ENCODE data around the gene SFRP4. TPM values are rescaled to one million over a fixed set of nuclear protein-coding genes. Genes with fewer than 3 reads are reported as not detected.

The SFRP4 gene
- total and polyA plus RNA-seq, 2 donors (not counting 3 experiments of a cell fraction or from before 2014, with no cell fraction given): not detected

DNA sequence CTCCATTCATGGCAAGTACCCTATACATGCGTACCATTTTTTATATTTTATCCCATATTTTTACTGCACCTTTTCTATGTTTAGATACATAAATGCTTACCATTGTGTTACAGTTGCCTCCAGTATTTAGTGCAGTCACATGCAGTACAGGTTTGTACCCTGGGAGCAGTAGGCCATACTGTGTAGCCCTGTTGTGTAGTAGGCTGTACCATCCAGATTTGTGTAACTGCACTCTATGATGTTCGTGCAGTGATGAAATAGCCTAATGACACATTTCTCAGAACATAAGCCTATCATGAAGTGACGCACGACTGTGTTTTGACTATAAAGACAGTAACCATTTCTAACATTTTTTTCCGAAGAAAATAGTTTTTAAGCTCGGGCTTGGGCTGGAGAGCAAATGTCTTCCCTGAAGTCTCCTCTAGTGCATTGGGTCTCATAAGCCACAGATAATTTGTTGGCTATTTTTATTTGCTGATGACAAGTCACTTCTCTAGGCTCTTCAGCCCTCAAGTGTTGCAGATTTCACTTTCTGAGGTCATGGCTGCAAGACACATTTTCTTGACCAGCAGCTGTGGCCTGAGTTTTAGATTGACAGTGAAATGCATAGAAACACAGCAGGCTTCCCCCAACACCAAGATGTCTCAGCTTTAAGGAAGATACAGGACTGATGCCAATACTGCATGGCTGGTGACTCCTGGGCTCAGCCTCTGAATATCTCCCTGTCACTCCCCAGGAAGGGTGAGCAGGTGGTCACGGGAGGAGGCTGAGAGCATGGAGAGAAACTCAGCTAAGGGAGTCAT lies 30.7 kb upstream of the SFRP4 start:
- no peak overlapping the region for H2AFZ ChIP-seq (ENCODE audit: low read depth, low read length)
- ChIA-PET POLR2A (no interaction called here), CTCF (no interaction called here)

GRCh38 chr7:37945336-37945735 lies 28.7 kb upstream of the SFRP4 start:
- no peak overlapping the region for H3K9ac ChIP-seq (replicated peaks; ENCODE audit: extremely low read depth, insufficient read depth, low read length)
- H3K79me2 ChIP-seq (ENCODE audit: control insufficient read depth, insufficient read depth, low read length): no peaks in the 10 kb centered on the region
- no peaks in the 10 kb centered on the region for H3K36me3 ChIP-seq (ENCODE audit: control insufficient read depth in 2 of 2, extremely low read depth in 1 of 2, insufficient read depth in 2 of 2, low read length in 2 of 2)
- no peaks in the 10 kb centered on the region for H3K4me1 ChIP-seq (ENCODE audit: control insufficient read depth, extremely low read depth, insufficient read depth, low read length)
- FAIRE-seq (no peak), DNase-seq (ENCODE audit: low read depth, low spot score) (no peak)
- no peak for TF ChIP-seq JUN (IDR thresholded peaks at IDR 0.05; ENCODE audit: borderline replicate concordance, insufficient read depth, insufficient read length, low read depth)
- TF ChIP-seq MYC (IDR thresholded peaks at IDR 0.05; ENCODE audit: low read depth, low read length): no peak
- no peak for TF ChIP-seq GATA2 (IDR thresholded peaks at IDR 0.05; ENCODE audit: insufficient read depth, insufficient read length, low read depth, low read length)
- TF ChIP-seq POLR2AphosphoS5 (IDR thresholded peaks at IDR 0.05; ENCODE audit: insufficient read depth, low read depth, low read length): no peak
- TF ChIP-seq, protein P1, sequence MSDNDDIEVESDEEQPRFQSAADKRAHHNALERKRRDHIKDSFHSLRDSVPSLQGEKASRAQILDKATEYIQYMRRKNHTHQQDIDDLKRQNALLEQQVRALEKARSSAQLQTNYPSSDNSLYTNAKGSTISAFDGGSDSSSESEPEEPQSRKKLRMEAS (IDR thresholded peaks at IDR 0.05; ENCODE audit: insufficient read depth, insufficient read length): no peak
- TF ChIP-seq FOS (IDR thresholded peaks at IDR 0.05; ENCODE audit: borderline replicate concordance, insufficient read depth, low read length): no peak
- no peak for TF ChIP-seq EZH2 (IDR thresholded peaks at IDR 0.05; ENCODE audit: borderline replicate concordance, low read depth, low read length, severe bottlenecking)
- no peak for TF ChIP-seq POLR2A (IDR thresholded peaks at IDR 0.05; ENCODE audit: low read depth, low read length)
- no peak for TF ChIP-seq CTCF (IDR thresholded peaks at IDR 0.05; ENCODE audit: extremely low read depth in 1 of 2, insufficient read depth in 1 of 2, low read depth in 1 of 2, low read length in 2 of 2)
- H3K27ac ChIP-seq (ENCODE audit: insufficient read depth, low read depth, low read length): no peak overlapping the region
- POLR2A ChIA-PET: no interaction called here
- no TSS peak for BruUV-seq (replicated peaks)
- dilution Hi-C loops (cut with MboI; ENCODE audit: extremely low pct_ligation_motif_present, low sequenced_read_pairs) (no loop called here), intact Hi-C loops (cut with micrococcal nuclease) (no loop called here)
- H3K4me2 ChIP-seq (ENCODE audit: insufficient read depth, low read length): no peak overlapping the region
- H3K9me3 ChIP-seq (replicated peaks; ENCODE audit: control insufficient read depth, insufficient read depth, low read length): no peaks in the 10 kb centered on the region
- H3K27me3 ChIP-seq (ENCODE audit: control insufficient read depth in 2 of 2, insufficient read depth in 2 of 2, low read length in 2 of 2): no peaks in the 10 kb centered on the region
- no peaks in the 10 kb centered on the region for H4K20me1 ChIP-seq (replicated peaks; ENCODE audit: control insufficient read depth, extremely low read depth, insufficient read depth, low read length)
- no peak overlapping the region for H2AFZ ChIP-seq (ENCODE audit: low read depth, low read length)
- CTCF ChIA-PET: no interaction called here
- no peaks in the 10 kb centered on the region for H3K9me1 ChIP-seq (replicated peaks; ENCODE audit: control insufficient read depth, extremely low read depth, insufficient read depth, low read length)
- H3K4me3 ChIP-seq (replicated peaks in 1 of 3; ENCODE audit: insufficient read depth in 1 of 3, low read depth in 1 of 3, low read length in 3 of 3): no peak overlapping the region

More for the DNA sequence above, 30.7 kb upstream of the SFRP4 start:
- no peaks in the 10 kb centered on the region for H3K79me2 ChIP-seq (ENCODE audit: control insufficient read depth, insufficient read depth, low read length)
- no peaks in the 10 kb centered on the region for H3K36me3 ChIP-seq (ENCODE audit: control insufficient read depth in 2 of 2, extremely low read depth in 1 of 2, insufficient read depth in 2 of 2, low read length in 2 of 2)
- BruUV-seq (replicated peaks): no TSS peak
- no peaks in the 10 kb centered on the region for H4K20me1 ChIP-seq (replicated peaks; ENCODE audit: control insufficient read depth, extremely low read depth, insufficient read depth, low read length)
- H3K27ac ChIP-seq (ENCODE audit: insufficient read depth, low read depth, low read length): no peak overlapping the region
- no peaks in the 10 kb centered on the region for H3K4me1 ChIP-seq (ENCODE audit: control insufficient read depth, extremely low read depth, insufficient read depth, low read length)
- H3K9me1 ChIP-seq (replicated peaks; ENCODE audit: control insufficient read depth, extremely low read depth, insufficient read depth, low read length): no peaks in the 10 kb centered on the region
- H3K4me3 ChIP-seq (replicated peaks in 1 of 3; ENCODE audit: insufficient read depth in 1 of 3, low read depth in 1 of 3, low read length in 3 of 3): no peak overlapping the region
- dilution Hi-C loops (cut with MboI; ENCODE audit: extremely low pct_ligation_motif_present, low sequenced_read_pairs) (no loop called here), intact Hi-C loops (cut with micrococcal nuclease) (no loop called here)
- no peaks in the 10 kb centered on the region for H3K27me3 ChIP-seq (ENCODE audit: control insufficient read depth in 2 of 2, insufficient read depth in 2 of 2, low read length in 2 of 2)
- no peak overlapping the region for H3K9ac ChIP-seq (replicated peaks; ENCODE audit: extremely low read depth, insufficient read depth, low read length)
- H3K4me2 ChIP-seq (ENCODE audit: insufficient read depth, low read length): no peak overlapping the region
- DNase-seq (ENCODE audit: low read depth, low spot score) (no peak), FAIRE-seq (no peak)
- no peaks in the 10 kb centered on the region for H3K9me3 ChIP-seq (replicated peaks; ENCODE audit: control insufficient read depth, insufficient read depth, low read length)
- TF ChIP-seq POLR2A (IDR thresholded peaks at IDR 0.05; ENCODE audit: low read depth, low read length): no peak
- TF ChIP-seq POLR2AphosphoS5 (IDR thresholded peaks at IDR 0.05; ENCODE audit: insufficient read depth, low read depth, low read length): no peak
- TF ChIP-seq FOS (IDR thresholded peaks at IDR 0.05; ENCODE audit: borderline replicate concordance, insufficient read depth, low read length): no peak
- TF ChIP-seq EZH2 (IDR thresholded peaks at IDR 0.05; ENCODE audit: borderline replicate concordance, low read depth, low read length, severe bottlenecking): no peak
